ENCODE measurements around the gene MYO1E.

The MYO1E gene

GRCh38 chr15:59217876-59218498 lies 154.7 kb downstream of the MYO1E start:
- DNase-seq (ENCODE audit: low read depth): no peak
- TF ChIP-seq CTCF (IDR thresholded peaks at IDR 0.05; ENCODE audit: insufficient read depth, low read depth, low read length, missing control alignments): no peak
- H3K4me3 ChIP-seq (ENCODE audit: low read length): no peak overlapping the region

GRCh38 chr15:59216911-59217310 lies 155.8 kb downstream of the MYO1E start:
- H3K4me3 ChIP-seq (ENCODE audit: low read length): no peak overlapping the region
- no peak for DNase-seq (ENCODE audit: low read depth)
- TF ChIP-seq CTCF (IDR thresholded peaks at IDR 0.05; ENCODE audit: insufficient read depth, low read depth, low read length, missing control alignments): no peak

GRCh38 chr15:59210186-59210585 lies 162.5 kb downstream of the MYO1E start:
- no peak overlapping the region for H3K4me3 ChIP-seq (ENCODE audit: low read length)
- DNase-seq (ENCODE audit: low read depth): no peak
- no peak for TF ChIP-seq CTCF (IDR thresholded peaks at IDR 0.05; ENCODE audit: insufficient read depth, low read depth, low read length, missing control alignments)

GRCh38 chr15:59208613-59209249 lies 163.9 kb downstream of the MYO1E start:
- DNase-seq (ENCODE audit: low read depth): no peak
- H3K4me3 ChIP-seq (ENCODE audit: low read length): no peak overlapping the region
- no peak for TF ChIP-seq CTCF (IDR thresholded peaks at IDR 0.05; ENCODE audit: insufficient read depth, low read depth, low read length, missing control alignments)

GRCh38 chr15:59206623-59207183 lies 166.0 kb downstream of the MYO1E start, which contains the start of gene LDHAL6B:
Gene LDHAL6B, plus strand, starts transcription at chr15:59206843. Its CDS starts 98 bp downstream, at chr15:59206941.
- TF ChIP-seq CTCF (IDR thresholded peaks at IDR 0.05; ENCODE audit: insufficient read depth, low read depth, low read length, missing control alignments): no peak
- no peak for DNase-seq (ENCODE audit: low read depth)
- H3K4me3 ChIP-seq (ENCODE audit: low read length): no peak within 1 kb of the TSS

GRCh38 chr15:59205839-59206622 lies 166.6 kb downstream of the MYO1E start:
- no peak overlapping the region for H3K4me3 ChIP-seq (ENCODE audit: low read length)
- no peak for DNase-seq (ENCODE audit: low read depth)
- TF ChIP-seq CTCF (IDR thresholded peaks at IDR 0.05; ENCODE audit: insufficient read depth, low read depth, low read length, missing control alignments): no peak

All from epithelial cell of esophagus (primary cell).